HepG2 (cell line): ENCODE data around the gene SLC35A3. TPM values are rescaled to one million over a fixed set of nuclear protein-coding genes. Genes with fewer than 3 reads are reported as not detected.

Experiments
- ARNT2 ChIP-seq: sonication (generic); formaldehyde crosslinking; IDR thresholded peaks from 2 replicates; pipeline ENCODE4 v1.8.0; 2022; ENCODE audit warnings: mild to moderate bottlenecking, low read depth, missing genetic modification reagents, moderate library complexity
- CC2D1A ChIP-seq: sonication (generic); formaldehyde crosslinking; IDR thresholded peaks from 2 replicates; pipeline ENCODE4 v1.8.1; 2023; ENCODE audit warnings: mild to moderate bottlenecking, missing genetic modification reagents
- EEA1 ChIP-seq: sonication (generic); formaldehyde crosslinking; IDR thresholded peaks from 2 replicates; pipeline ENCODE4 v1.5.1; 2020; ENCODE audit warnings: mild to moderate bottlenecking, missing genetic modification reagents, borderline replicate concordance
- MAFF ChIP-seq: IDR thresholded peaks from 2 replicates; pipeline ENCODE4 v1.6.1; 2011; ENCODE audit warnings: low read depth, low read length, improper control_type of control experiment
- MIXL1 ChIP-seq: IDR thresholded peaks from 2 replicates; pipeline ENCODE4 v1.6.1; 2016
- NR1H2 ChIP-seq: sonication (generic); formaldehyde crosslinking; IDR thresholded peaks from 2 replicates; pipeline ENCODE4 v1.8.1; 2022; ENCODE audit warnings: low read depth, missing genetic modification reagents, borderline replicate concordance
- PCBP2 ChIP-seq: fragments of 200-400 bp; formaldehyde crosslinking; optimal IDR thresholded peaks from 2 replicates; pipeline ENCODE3; 2018; ENCODE audit warnings: low read length, low read depth; ENCODE audit not compliant: poor library complexity, severe bottlenecking
- PPARG ChIP-seq: conservative IDR thresholded peaks from 2 replicates; pipeline ENCODE4 v1.6.1; 2016; ENCODE audit warnings: missing biosample characterization, missing genetic modification reagents
- RXRA ChIP-seq: sonication (generic); formaldehyde crosslinking; IDR thresholded peaks from 2 replicates; pipeline ENCODE4 v1.5.1; 2020; ENCODE audit warnings: missing genetic modification reagents
- SNRNP70 ChIP-seq: fragments of 200-400 bp; formaldehyde crosslinking; IDR thresholded peaks from 2 replicates; pipeline ENCODE4 v1.6.1; 2017; ENCODE audit warnings: mild to moderate bottlenecking, low read depth, low read length, moderate library complexity
- TFAP4 ChIP-seq: sonication (generic); IDR thresholded peaks from 2 replicates; pipeline ENCODE4 v1.6.1; 2016; ENCODE audit warnings: low read depth, borderline replicate concordance
- USF2 ChIP-seq, 2 experiments: sonication (generic) in 1 of 2; formaldehyde crosslinking in 1 of 2; IDR thresholded peaks; 2 replicates each; pipeline versions ENCODE4 v1.5.1 to v1.6.1; 2011 to 2020; ENCODE audit warnings: borderline replicate concordance in 1 of 2, low read depth in 1 of 2, low read length in 1 of 2, mild to moderate bottlenecking in 1 of 2, missing genetic modification reagents in 1 of 2, moderate library complexity in 1 of 2
- ZNF235 ChIP-seq: sonication (generic); formaldehyde crosslinking; IDR thresholded peaks from 2 replicates; pipeline ENCODE4 v1.8.1; 2023; ENCODE audit warnings: mild to moderate bottlenecking, missing genetic modification reagents, borderline replicate concordance
- ZNF274 ChIP-seq: sonication (generic); formaldehyde crosslinking; IDR thresholded peaks from 2 replicates; pipeline ENCODE4 v1.5.1; 2020; ENCODE audit warnings: mild to moderate bottlenecking, missing genetic modification reagents
- ZNF432 ChIP-seq: sonication (generic); formaldehyde crosslinking; IDR thresholded peaks from 2 replicates; pipeline ENCODE4 v1.5.0; 2020; ENCODE audit warnings: missing genetic modification reagents, mild to moderate bottlenecking, borderline replicate concordance
- ZNF558 ChIP-seq: sonication (generic); formaldehyde crosslinking; IDR thresholded peaks from 2 replicates; pipeline ENCODE4 v1.9.0; 2022; ENCODE audit warnings: mild to moderate bottlenecking, missing genetic modification reagents, borderline replicate concordance
- ZNF644 ChIP-seq: IDR thresholded peaks from 2 replicates; pipeline ENCODE4 v1.6.1; 2016; ENCODE audit warnings: low read depth
- ZNF773 ChIP-seq: sonication (generic); formaldehyde crosslinking; IDR thresholded peaks from 2 replicates; pipeline ENCODE4 v1.4.0; 2020; ENCODE audit warnings: missing genetic modification reagents, borderline replicate concordance
- polyA plus RNA-seq, 8 experiments: library from polyadenylated mRNA; depleted of rRNA in 3 of 8; stranded (reverse) in 7 of 8; unstranded in 1 of 8; fragments of >200 nt; fragmentation: Illumina TruSeq in 4 of 8; extraction: Trizol in 4 of 8; gene quantifications; 2 replicates each; pipeline versions ENCODE4 v1.2.1 to v1.2.3, GENCODE V29; 2011 to 2016; ENCODE audit warnings: low read depth in 4 of 8, missing spikeins in 1 of 8, mixed read lengths in 1 of 8; ENCODE audit not compliant: insufficient read depth in 1 of 8
- total RNA-seq, 5 experiments: library from RNA; depleted of rRNA; stranded (reverse); fragments of >200 nt; fragmentation: Illumina TruSeq; extraction: Trizol; gene quantifications; 2 replicates each; pipeline ENCODE4 v1.2.3, GENCODE V29; 2016; ENCODE audit warnings: low read depth in 1 of 5
- TF ChIP-seq, protein P1 (sequence below): sonication (generic); formaldehyde crosslinking; IDR thresholded peaks from 2 replicates; pipeline ENCODE4 v1.8.1; 2023; ENCODE audit warnings: mild to moderate bottlenecking, missing genetic modification reagents, borderline replicate concordance
- TF ChIP-seq, protein P2 (sequence below): sonication (generic); formaldehyde crosslinking; IDR thresholded peaks from 2 replicates; pipeline ENCODE4 v1.5.1; 2020; ENCODE audit warnings: mild to moderate bottlenecking, missing genetic modification reagents, moderate library complexity

The SLC35A3 gene
- total and polyA plus RNA-seq, 2 of the 13 experiments (the other 11 are each of a cell fraction or from before 2014, with no cell fraction given): 11.2 to 24.9 TPM

DNA sequence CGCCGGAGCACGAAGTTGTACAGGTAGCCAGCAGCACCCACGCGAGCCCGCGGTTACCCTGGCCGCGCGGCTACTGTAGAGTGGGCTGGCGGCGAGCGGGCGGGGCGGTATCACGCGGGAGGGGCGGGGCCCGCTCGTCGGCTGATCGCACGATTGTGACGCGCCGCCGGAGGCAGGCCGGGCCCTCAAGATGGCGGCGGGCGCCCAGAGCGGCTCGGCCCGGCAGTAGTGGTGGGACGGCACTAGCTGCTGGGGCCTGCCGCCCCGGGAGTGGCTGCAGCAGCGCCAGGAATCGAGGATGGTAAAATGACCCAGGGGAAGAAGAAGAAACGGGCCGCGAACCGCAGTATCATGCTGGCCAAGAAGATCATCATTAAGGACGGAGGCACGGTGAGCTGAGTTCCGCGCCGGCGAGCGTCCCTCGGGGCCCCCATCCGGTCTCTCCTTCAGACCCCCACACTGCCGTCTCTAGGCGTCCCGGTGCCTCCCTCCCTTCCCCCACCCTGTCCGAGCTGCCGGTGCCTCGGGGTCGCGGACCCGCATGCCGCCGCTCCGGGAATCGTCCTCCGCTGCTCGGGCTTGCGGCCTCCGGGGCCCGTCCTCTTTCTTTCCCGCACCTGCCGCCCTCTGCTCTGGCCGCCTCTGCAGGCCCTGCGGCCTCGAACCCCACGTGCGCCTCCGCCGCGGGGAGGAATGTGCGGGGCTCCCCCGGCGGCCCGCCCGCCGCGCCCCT lies 68.3 kb downstream of the SLC35A3 start (continued):
- TF ChIP-seq, protein P1, sequence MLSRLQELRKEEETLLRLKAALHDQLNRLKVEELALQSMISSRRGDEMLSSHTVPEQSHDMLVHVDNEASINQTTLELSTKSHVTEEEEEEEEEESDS (CRISPR knock-in tag): 0 out of 2 replicates have a peak, but pooled peaks have one; percentile 16
- peak; percentile 77 for TF ChIP-seq ZNF274 (CRISPR knock-in tag)
- TF ChIP-seq ZNF235 (CRISPR knock-in tag): 0 out of 2 replicates have a peak, but pooled peaks have one; percentile 34
- TF ChIP-seq PCBP2: no peak
- TF ChIP-seq NR1H2 (CRISPR knock-in tag): peak; percentile 76; the same call in 1 of the 2 replicates
- TF ChIP-seq EEA1: 0 out of 2 replicates have a peak, but pooled peaks have one; percentile 26
- no peak for TF ChIP-seq ARNT2 (CRISPR knock-in tag)
- TF ChIP-seq MIXL1 (CRISPR knock-in tag): peak; percentile 56; the same call in 1 of the 2 replicates
- peak; percentile 36; the same call in 1 of the 2 replicates for TF ChIP-seq RXRA (CRISPR knock-in tag)
- no peak for TF ChIP-seq TFAP4
- TF ChIP-seq, protein P2, sequence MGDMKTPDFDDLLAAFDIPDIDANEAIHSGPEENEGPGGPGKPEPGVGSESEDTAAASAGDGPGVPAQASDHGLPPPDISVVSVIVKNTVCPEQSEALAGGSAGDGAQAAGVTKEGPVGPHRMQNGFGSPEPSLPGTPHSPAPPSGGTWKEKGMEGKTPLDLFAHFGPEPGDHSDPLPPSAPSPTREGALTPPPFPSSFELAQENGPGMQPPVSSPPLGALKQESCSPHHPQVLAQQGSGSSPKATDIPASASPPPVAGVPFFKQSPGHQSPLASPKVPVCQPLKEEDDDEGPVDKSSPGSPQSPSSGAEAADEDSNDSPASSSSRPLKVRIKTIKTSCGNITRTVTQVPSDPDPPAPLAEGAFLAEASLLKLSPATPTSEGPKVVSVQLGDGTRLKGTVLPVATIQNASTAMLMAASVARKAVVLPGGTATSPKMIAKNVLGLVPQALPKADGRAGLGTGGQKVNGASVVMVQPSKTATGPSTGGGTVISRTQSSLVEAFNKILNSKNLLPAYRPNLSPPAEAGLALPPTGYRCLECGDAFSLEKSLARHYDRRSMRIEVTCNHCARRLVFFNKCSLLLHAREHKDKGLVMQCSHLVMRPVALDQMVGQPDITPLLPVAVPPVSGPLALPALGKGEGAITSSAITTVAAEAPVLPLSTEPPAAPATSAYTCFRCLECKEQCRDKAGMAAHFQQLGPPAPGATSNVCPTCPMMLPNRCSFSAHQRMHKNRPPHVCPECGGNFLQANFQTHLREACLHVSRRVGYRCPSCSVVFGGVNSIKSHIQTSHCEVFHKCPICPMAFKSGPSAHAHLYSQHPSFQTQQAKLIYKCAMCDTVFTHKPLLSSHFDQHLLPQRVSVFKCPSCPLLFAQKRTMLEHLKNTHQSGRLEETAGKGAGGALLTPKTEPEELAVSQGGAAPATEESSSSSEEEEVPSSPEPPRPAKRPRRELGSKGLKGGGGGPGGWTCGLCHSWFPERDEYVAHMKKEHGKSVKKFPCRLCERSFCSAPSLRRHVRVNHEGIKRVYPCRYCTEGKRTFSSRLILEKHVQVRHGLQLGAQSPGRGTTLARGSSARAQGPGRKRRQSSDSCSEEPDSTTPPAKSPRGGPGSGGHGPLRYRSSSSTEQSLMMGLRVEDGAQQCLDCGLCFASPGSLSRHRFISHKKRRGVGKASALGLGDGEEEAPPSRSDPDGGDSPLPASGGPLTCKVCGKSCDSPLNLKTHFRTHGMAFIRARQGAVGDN (CRISPR knock-in tag): peak; percentile 83
- no peak for TF ChIP-seq MAFF
- TF ChIP-seq ZNF773: peak; percentile 79; the same call in 1 of the 2 replicates
- TF ChIP-seq SNRNP70: no peak
- no peak; the same call in 1 of the 2 replicates for TF ChIP-seq ZNF558
- no peak for TF ChIP-seq CC2D1A (CRISPR knock-in tag)
- no peak for TF ChIP-seq ZNF644 (CRISPR knock-in tag)
- no peak for TF ChIP-seq PPARG (CRISPR knock-in tag)
- TF ChIP-seq ZNF432 (CRISPR knock-in tag): 0 out of 2 replicates have a peak, but pooled peaks have one; percentile 45
- no peak for TF ChIP-seq USF2 (IDR thresholded peaks at IDR 0.05; ENCODE audit: low read depth, low read length)
- no peak for TF ChIP-seq USF2 (CRISPR knock-in tag; IDR thresholded peaks at IDR 0.05; ENCODE audit: borderline replicate concordance)
